H1 (cell line): ENCODE data around the gene UROC1. TPM values are rescaled to one million over a fixed set of nuclear protein-coding genes. Genes with fewer than 3 reads are reported as not detected.

Source experiments
- CEBPB ChIP-seq: IDR thresholded peaks from 2 replicates; pipeline ENCODE4 v1.6.1; 2012; ENCODE audit warnings: low read depth, low read length
- CREB1 ChIP-seq: IDR thresholded peaks from 2 replicates; pipeline ENCODE4 v1.6.1; 2012; ENCODE audit warnings: inconsistent platforms
- CTBP2 ChIP-seq: IDR thresholded peaks from 2 replicates; pipeline ENCODE4 v1.7.0; 2011; ENCODE audit warnings: borderline replicate concordance, mild to moderate bottlenecking, moderate library complexity, mixed read lengths, low read length; ENCODE audit not compliant: insufficient read depth, insufficient read length
- CTCF ChIP-seq, 3 experiments: IDR thresholded peaks; 1 replicate in 2 of 3; 2 replicates in 1 of 3; pipeline versions ENCODE4 v1.5.1 to v1.6.1; 2011; ENCODE audit warnings: low read length in 3 of 3, mild to moderate bottlenecking in 3 of 3, inconsistent platforms in 2 of 3, low read depth in 1 of 3, moderate library complexity in 1 of 3; ENCODE audit not compliant: insufficient read depth in 1 of 3; ENCODE audit errors: control extremely low read depth in 1 of 3
- JUND ChIP-seq: IDR thresholded peaks from 2 replicates; pipeline ENCODE4 v1.6.1; 2011; ENCODE audit warnings: mild to moderate bottlenecking, improper control_type of control experiment, low read length
- NRF1 ChIP-seq: IDR thresholded peaks from 2 replicates; pipeline ENCODE4 v1.6.1; 2011; ENCODE audit warnings: mild to moderate bottlenecking, low read depth, low read length, improper control_type of control experiment
- PHF8 ChIP-seq: fragments of 200-600 bp; sonication (generic); conservative IDR thresholded peaks from 2 replicates; pipeline ENCODE4 v1.7.1; 2012; ENCODE audit warnings: low read depth, mild to moderate bottlenecking, inconsistent platforms, low read length, moderate library complexity
- POLR2A ChIP-seq, 2 experiments: IDR thresholded peaks; 1 replicate in 1 of 2; 2 replicates in 1 of 2; pipeline ENCODE4 v1.6.1; 2011; ENCODE audit warnings: low read depth in 2 of 2, low read length in 2 of 2, mild to moderate bottlenecking in 2 of 2; ENCODE audit errors: control extremely low read depth in 1 of 2
- RAD21 ChIP-seq, 2 experiments: IDR thresholded peaks in 1 of 2; conservative IDR thresholded peaks in 1 of 2; 2 replicates each; pipeline ENCODE4 v1.6.1; 2011; ENCODE audit warnings: low read depth in 2 of 2, low read length in 2 of 2, improper control_type of control experiment in 1 of 2, inconsistent platforms in 1 of 2, mild to moderate bottlenecking in 1 of 2, moderate library complexity in 1 of 2
- RBBP5 ChIP-seq: IDR thresholded peaks from 2 replicates; pipeline ENCODE4 v1.7.1; 2012; ENCODE audit warnings: low read depth, mild to moderate bottlenecking, inconsistent platforms, low read length, moderate library complexity, borderline replicate concordance
- SIX5 ChIP-seq: IDR thresholded peaks from 2 replicates; pipeline ENCODE4 v1.6.1; 2011; ENCODE audit warnings: mild to moderate bottlenecking, low read depth, low read length
- TAF1 ChIP-seq: IDR thresholded peaks from 2 replicates; pipeline ENCODE4 v1.6.1; 2011; ENCODE audit warnings: mild to moderate bottlenecking, low read depth, low read length
- TEAD4 ChIP-seq: IDR thresholded peaks from 2 replicates; pipeline ENCODE4 v1.6.1; 2012; ENCODE audit warnings: low read depth, low read length, inconsistent platforms, mixed read lengths
- polyA plus RNA-seq, 7 experiments: library from polyadenylated mRNA; depleted of rRNA in 3 of 7; stranded (reverse) in 5 of 7; unstranded in 2 of 7; fragments of >200 nt in 5 of 7; fragments of 200-250 nt in 2 of 7; gene quantifications; 1 replicate in 5 of 7; 2 replicates in 1 of 7; 4 replicates in 1 of 7; pipeline versions ENCODE4 v1.2.1 to v1.2.3, GENCODE V29; 2011 to 2013; ENCODE audit warnings: missing spikeins in 2 of 7, mixed read lengths in 2 of 7
- total RNA-seq: library from RNA; stranded (reverse); fragmentation: NEBNext Ultra II Directional; extraction: Animal tissue kit (Norgen Biotek cat#: 25700); gene quantifications from 2 replicates; pipeline ENCODE4 v1.2.1, GENCODE V29; 2021

The UROC1 gene
- total and polyA plus RNA-seq, 2 of the 8 experiments (the other 6 are each of a cell fraction or from before 2014, with no cell fraction given): 0.03 TPM; not detected in 1

- peak; percentile 82; the same call in 1 of the 2 replicates for TF ChIP-seq TEAD4
- no peak for TF ChIP-seq RBBP5
- no peak for TF ChIP-seq SIX5
- TF ChIP-seq JUND: no peak
- no peak for TF ChIP-seq POLR2A (IDR thresholded peaks at IDR 0.05; ENCODE audit: control extremely low read depth in 1 of 2, low read depth in 2 of 2, low read length in 2 of 2)
- TF ChIP-seq TAF1: no peak
- no peak for TF ChIP-seq CTBP2
- no peak for TF ChIP-seq CEBPB
- TF ChIP-seq NRF1: no peak
- peak in 2 of 3 experiments; percentile 83 to 87; a peak in 3 of 4 replicates for TF ChIP-seq CTCF (IDR thresholded peaks at IDR 0.05; ENCODE audit: control extremely low read depth in 1 of 3, insufficient read depth in 1 of 3, low read depth in 1 of 3, low read length in 3 of 3)
- no peak for TF ChIP-seq PHF8
- TF ChIP-seq CREB1: no peak
- peak; percentile 79 to 86 for TF ChIP-seq RAD21 (IDR thresholded peaks at IDR 0.05 in 1 of 2, conservative IDR thresholded peaks at IDR 0.05 in 1 of 2; ENCODE audit: low read depth in 2 of 2, low read length in 2 of 2)
These were observed 4.8 kb upstream of the UROC1 start (continued) for GRCh38 chr3:126522363-126522788.
